NCI-H2029 treated with DMSO at 0.1 percent for 48 hours (cell line): ENCODE measurements around the gene ZDHHC7.

Source experiments
- DNase-seq: peaks from one replicate; lab custom pipeline; 2025; lab: John Stamatoyannopoulos, UW

The ZDHHC7 gene

GRCh38 chr16:84964386-84965128 lies 46.8 kb downstream of the ZDHHC7 start:
- DNase-seq, result no peak

- DNase-seq, result no peak
Observed at GRCh38 chr16:84963066-84963465, 48.3 kb downstream of the ZDHHC7 start.

- no peak for DNase-seq
Observed at GRCh38 chr16:84960942-84961341, 50.4 kb downstream of the ZDHHC7 start.

GRCh38 chr16:84959784-84960417 lies 51.4 kb downstream of the ZDHHC7 start:
- DNase-seq, result no peak

- no peak for DNase-seq
Observed at GRCh38 chr16:84959045-84959576, 52.2 kb downstream of the ZDHHC7 start.

GRCh38 chr16:84957792-84958191 lies 53.5 kb downstream of the ZDHHC7 start:
- DNase-seq, result no peak

GRCh38 chr16:84957192-84957591 lies 54.1 kb downstream of the ZDHHC7 start:
- DNase-seq, result no peak

GRCh38 chr16:84955427-84955826 lies 55.9 kb downstream of the ZDHHC7 start:
- DNase-seq, result no peak

- DNase-seq, result no peak
Observed at GRCh38 chr16:84953190-84953746, 58.1 kb downstream of the ZDHHC7 start.

GRCh38 chr16:84952335-84953189 lies 58.8 kb downstream of the ZDHHC7 start:
- DNase-seq, result peak; percentile 27

GRCh38 chr16:84950906-84951305 lies 60.4 kb downstream of the ZDHHC7 start:
- DNase-seq, result no peak

- no peak for DNase-seq
Observed at GRCh38 chr16:84949772-84950436, 61.4 kb downstream of the ZDHHC7 start.

- DNase-seq, result no peak
Observed at GRCh38 chr16:84948851-84949610, 62.3 kb downstream of the ZDHHC7 start.

GRCh38 chr16:84947996-84948850 lies 63.1 kb downstream of the ZDHHC7 start:
- no peak for DNase-seq

- peak; percentile 49 for DNase-seq
Observed at GRCh38 chr16:84947022-84947421, 64.3 kb downstream of the ZDHHC7 start.

- no peak for DNase-seq
Observed at GRCh38 chr16:84943620-84944019, 67.7 kb downstream of the ZDHHC7 start.

- no peak for DNase-seq
Observed at GRCh38 chr16:84942786-84943185, 68.5 kb downstream of the ZDHHC7 start.

GRCh38 chr16:84941921-84942320 lies 69.4 kb downstream of the ZDHHC7 start:
- DNase-seq, result no peak

GRCh38 chr16:84940670-84941551 lies 70.4 kb downstream of the ZDHHC7 start:
- DNase-seq, result no peak
